IMR-90 (cell line): ENCODE results near the gene AUNIP. TPM values are rescaled to one million over a fixed set of nuclear protein-coding genes. Genes with fewer than 3 reads are reported as not detected.

Experiments used
- ATAC-seq: fragments of 200-7000 bp; cut with Tn5 transposase; 2 replicates; pipeline ENCODE4 v1.9.1; 2020; ENCODE audit warnings: low read depth, mild to moderate bottlenecking, moderate library complexity
- BruUV-seq: library from RNA; stranded (reverse); fragments of 400-500 nt; replicated peaks from 2 replicates; lab custom pipeline; 2021; lab: Mats Ljungman, UMichigan
- CTCF ChIA-PET: fragments of 300-600 bp; formaldehyde crosslinking; extraction: SDS; loops from one replicate; lab custom pipeline; 2021; ENCODE audit warnings: antibody characterized with exemption; lab: Yijun Ruan, JAX
- POLR2A ChIA-PET: fragments of 300-600 bp; sonication (Branson Sonifier 250); formaldehyde crosslinking; loops from one replicate; lab custom pipeline; 2022; ENCODE audit warnings: antibody characterized with exemption; ENCODE audit not compliant: unreplicated experiment; lab: Charles Lee
- DNase-seq: peaks from one replicate; pipeline ENCODE4 v3.0.0; 2013
- H2AFZ ChIP-seq: replicated peaks from 2 replicates; pipeline ENCODE3; 2013; ENCODE audit warnings: low read length, mild to moderate bottlenecking; ENCODE audit not compliant: poor library complexity
- H2AK5ac ChIP-seq: 2 replicates; pipeline ENCODE4 v1.6.1; 2013; ENCODE audit warnings: low read depth, low read length, inconsistent platforms
- H2AK9ac ChIP-seq: replicated peaks from 2 replicates; pipeline ENCODE3; 2013; ENCODE audit warnings: mild to moderate bottlenecking, low read depth, low read length, moderate library complexity; ENCODE audit not compliant: poor library complexity
- H2BK120ac ChIP-seq: 2 replicates; pipeline ENCODE4 v1.6.1; 2013; ENCODE audit warnings: low read depth, low read length, inconsistent platforms
- H2BK15ac ChIP-seq: 3 replicates; pipeline ENCODE4 v1.6.1; 2013; ENCODE audit warnings: low read depth, low read length, inconsistent platforms
- H2BK20ac ChIP-seq: 2 replicates; pipeline ENCODE4 v1.6.1; 2013; ENCODE audit warnings: low read depth, mild to moderate bottlenecking, inconsistent platforms, low read length, moderate library complexity
- H2BK5ac ChIP-seq: 2 replicates; pipeline ENCODE4 v1.6.1; 2013; ENCODE audit warnings: mild to moderate bottlenecking, low read depth, low read length, inconsistent platforms; ENCODE audit not compliant: poor library complexity, severe bottlenecking
- H3K14ac ChIP-seq: replicated peaks from 2 replicates; pipeline ENCODE4 v1.6.1; 2013; ENCODE audit warnings: low read depth, low read length, inconsistent platforms
- H3K18ac ChIP-seq: 2 replicates; pipeline ENCODE4 v1.6.1; 2013; ENCODE audit warnings: low read depth, low read length, control low read depth
- H3K23ac ChIP-seq: 2 replicates; pipeline ENCODE4 v1.6.1; 2013; ENCODE audit warnings: low read depth, low read length, inconsistent platforms
- H3K27ac ChIP-seq: 2 replicates; pipeline ENCODE4 v1.5.1; 2013; ENCODE audit warnings: mild to moderate bottlenecking, control low read depth, low read length; ENCODE audit not compliant: insufficient read depth
- H3K27me3 ChIP-seq: 2 replicates; pipeline ENCODE4 v1.6.1; 2013; ENCODE audit warnings: low read length; ENCODE audit not compliant: control insufficient read depth, insufficient read depth
- H3K36me3 ChIP-seq: 2 replicates; pipeline ENCODE4 v1.6.1; 2013; ENCODE audit warnings: low read length, mixed read lengths; ENCODE audit not compliant: control insufficient read depth, insufficient read depth
- H3K4ac ChIP-seq: 2 replicates; pipeline ENCODE4 v1.6.1; 2013; ENCODE audit warnings: low read depth, low read length, inconsistent platforms
- H3K4me1 ChIP-seq: 2 replicates; pipeline ENCODE4 v1.6.1; 2013; ENCODE audit warnings: low read length, mixed read lengths; ENCODE audit not compliant: control insufficient read depth, insufficient read depth
- H3K4me2 ChIP-seq: 2 replicates; pipeline ENCODE4 v1.6.1; 2013; ENCODE audit warnings: low read depth, mild to moderate bottlenecking, control low read depth, low read length, moderate library complexity
- H3K4me3 ChIP-seq: 2 replicates; pipeline ENCODE4 v1.5.1; 2013; ENCODE audit warnings: low read depth, mild to moderate bottlenecking, control low read depth, low read length, moderate library complexity; ENCODE audit not compliant: insufficient read depth
- H3K56ac ChIP-seq: 2 replicates; pipeline ENCODE4 v1.6.1; 2013; ENCODE audit warnings: low read length, inconsistent platforms; ENCODE audit not compliant: insufficient read depth; ENCODE audit errors: extremely low read depth
- H3K79me1 ChIP-seq, 2 experiments: 2 replicates each; pipeline ENCODE4 v1.6.1; 2013; ENCODE audit warnings: low read length in 2 of 2, inconsistent platforms in 1 of 2, low read depth in 1 of 2
- H3K9ac ChIP-seq: 2 replicates; pipeline ENCODE4 v1.6.1; 2013; ENCODE audit warnings: low read depth, low read length, control low read depth
- H3K9me1 ChIP-seq: 2 replicates; pipeline ENCODE4 v1.6.1; 2013; ENCODE audit warnings: low read length, inconsistent platforms; ENCODE audit not compliant: insufficient read depth
- H3K9me3 ChIP-seq: 2 replicates; pipeline ENCODE4 v1.6.1; 2013; ENCODE audit warnings: low read length; ENCODE audit not compliant: control insufficient read depth, insufficient read depth
- H4K20me1 ChIP-seq: 2 replicates; pipeline ENCODE4 v1.6.1; 2013; ENCODE audit warnings: low read length, inconsistent platforms; ENCODE audit not compliant: insufficient read depth
- H4K5ac ChIP-seq: 2 replicates; pipeline ENCODE4 v1.6.1; 2013; ENCODE audit warnings: mild to moderate bottlenecking, low read depth, low read length, control low read depth
- H4K8ac ChIP-seq, 2 experiments: 2 replicates each; pipeline ENCODE4 v1.6.1; 2013; ENCODE audit warnings: low read depth in 2 of 2, low read length in 2 of 2, control low read depth in 1 of 2, inconsistent platforms in 1 of 2
- H4K91ac ChIP-seq: 2 replicates; pipeline ENCODE4 v1.6.1; 2013; ENCODE audit warnings: low read depth, low read length, inconsistent platforms; ENCODE audit not compliant: insufficient read depth
- BHLHE40 ChIP-seq: fragments of 150-350 bp; IDR thresholded peaks from 2 replicates; pipeline ENCODE4 v1.6.1; 2016; ENCODE audit warnings: mild to moderate bottlenecking, low read depth, low read length
- CEBPB ChIP-seq: IDR thresholded peaks from 2 replicates; pipeline ENCODE4 v1.6.1; 2012; ENCODE audit warnings: low read depth, low read length, improper control_type of control experiment
- CHD1 ChIP-seq: IDR thresholded peaks from 2 replicates; pipeline ENCODE4 v1.6.1; 2012; ENCODE audit warnings: low read depth, low read length, improper control_type of control experiment
- FOS ChIP-seq: fragments of 150-350 bp; IDR thresholded peaks from 2 replicates; pipeline ENCODE4 v1.6.1; 2016; ENCODE audit warnings: low read depth, low read length
- MAZ ChIP-seq: IDR thresholded peaks from 2 replicates; pipeline ENCODE4 v1.6.1; 2012; ENCODE audit warnings: low read depth, mild to moderate bottlenecking, low read length, improper control_type of control experiment, moderate library complexity, borderline replicate concordance
- MXI1 ChIP-seq: IDR thresholded peaks from 2 replicates; pipeline ENCODE4 v1.6.1; 2012; ENCODE audit warnings: low read depth, mild to moderate bottlenecking, low read length, moderate library complexity, borderline replicate concordance
- NFE2L2 ChIP-seq: fragments of 150-350 bp; IDR thresholded peaks from 2 replicates; pipeline ENCODE4 v1.6.1; 2016; ENCODE audit warnings: low read depth, mild to moderate bottlenecking, low read length
- POLR2A ChIP-seq: IDR thresholded peaks from 2 replicates; pipeline ENCODE4 v1.6.1; 2012; ENCODE audit warnings: mild to moderate bottlenecking, low read depth, low read length
- RAD21 ChIP-seq: IDR thresholded peaks from 2 replicates; pipeline ENCODE4 v1.6.1; 2012; ENCODE audit warnings: low read length, improper control_type of control experiment
- RCOR1 ChIP-seq: IDR thresholded peaks from 2 replicates; pipeline ENCODE4 v1.6.1; 2012; ENCODE audit warnings: mild to moderate bottlenecking, low read length, improper control_type of control experiment; ENCODE audit not compliant: insufficient replicate concordance
- WGBS, 2 experiments: methylation state at CpG; one replicate each; pipeline versions ENCODE4 v1.1.5 to v1.1.7; 2013; ENCODE audit warnings: missing lambda C conversion rate in 2 of 2; ENCODE audit not compliant: insufficient read length in 1 of 2; ENCODE audit errors: extremely low coverage in 2 of 2; 5-methylcytosine and 5-hydroxymethylcytosine counted together
- dilution Hi-C: fragments of 300-500 bp; cut with HindIII; formaldehyde crosslinking; loops from one replicate; pipeline ENCODE4 v1.14.3; 2018; ENCODE audit warnings: low sequenced_read_pairs; ENCODE audit not compliant: unreplicated experiment
- in situ Hi-C: fragments of 300-500 bp; cut with MboI; formaldehyde crosslinking; loops from 3 replicates; pipeline ENCODE4 v1.14.3; 2019; ENCODE audit warnings: low sequenced_read_pairs, inconsistent platforms, mixed read lengths
- intact Hi-C: fragments of 100-400 bp; cut with micrococcal nuclease; formaldehyde crosslinking; loops from 2 replicates; pipeline ENCODE4 v1.10.0; 2022
- polyA plus RNA-seq, 3 experiments: library from polyadenylated mRNA; depleted of rRNA; stranded (reverse); fragments of >200 nt; gene quantifications; 2 replicates each; pipeline ENCODE4 v1.2.3, GENCODE V29; 2012; ENCODE audit warnings: low replicate concordance in 1 of 3
- total RNA-seq: library from RNA; depleted of rRNA; stranded (reverse); fragments of >200 nt; gene quantifications from 2 replicates; pipeline ENCODE4 v1.2.3, GENCODE V29; 2012
- TF ChIP-seq, protein P1 (sequence below): fragments of 150-350 bp; IDR thresholded peaks from 2 replicates; pipeline ENCODE4 v1.6.1; 2016; ENCODE audit warnings: low read depth, mild to moderate bottlenecking, low read length, moderate library complexity, borderline replicate concordance
- TF ChIP-seq, protein P2 (sequence below): fragments of 150-350 bp; IDR thresholded peaks from 2 replicates; pipeline ENCODE4 v1.6.1; 2017; ENCODE audit warnings: mild to moderate bottlenecking, antibody characterized with exemption, low read length, low read depth
- TF ChIP-seq, protein P3 (sequence below): conservative IDR thresholded peaks from 2 replicates; pipeline ENCODE4 v1.5.1; 2012; ENCODE audit warnings: mild to moderate bottlenecking, low read depth, low read length, improper control_type of control experiment

Gene AUNIP
- total and polyA plus RNA-seq, 2 of the 4 experiments (the other 2 are of a cell fraction): 2.4 to 5.0 TPM

- in situ Hi-C loops: no loop called here
- ChIA-PET CTCF (interaction anchor here (0.8 to 1.9 kb wide), 4 partner anchors 11 to 190 kb away, joined by 3 to 7 read pairs (median 3); no protein-coding TSS in a partner anchor), POLR2A (no interaction called here)
- Histone ChIP-seq H3K27ac (no peak overlapping the region), H2BK15ac (no peak overlapping the region), H2AK9ac (no peak overlapping the region), H3K9me1 (peaks cover 9% of the 10 kb centered on the region), H3K18ac (no peak overlapping the region), H3K4me2 (no peak overlapping the region), H4K20me1 (no peaks in the 10 kb centered on the region), H3K56ac (no peak overlapping the region), H3K9me3 (no peaks in the 10 kb centered on the region), H4K5ac (no peak overlapping the region), H2BK20ac (no peak overlapping the region), H3K79me1 (peaks cover 16 to 27% of the 10 kb centered on the region in 2 experiments; a peak in 3 of 4 replicates), H3K9ac (no peak overlapping the region), H4K8ac (no peak overlapping the region), H2AFZ (no peak overlapping the region), H2BK5ac (no peak overlapping the region), H2BK120ac (no peak overlapping the region), H3K4me3 (no peak overlapping the region), H3K4me1 (peaks cover 12% of the 10 kb centered on the region), H2AK5ac (0 out of 2 replicates have a peak overlapping the region, but pooled peaks have one; percentile 59), H3K36me3 (no peaks in the 10 kb centered on the region), H3K14ac (no peak overlapping the region), H3K4ac (peak overlapping the region; percentile 10; the same call in 1 of the 2 replicates), H3K27me3 (no peaks in the 10 kb centered on the region), H4K91ac (no peak overlapping the region), H3K23ac (no peak overlapping the region)
- 100% methylated on average over 1 of the region's 8 CpGs; no CpG with 5 or more reads in 1 of the 2 experiments for WGBS, 2 experiments
- intact Hi-C loops: loop anchor here (5.0 kb wide), 1 partner anchor 87 kb away; no protein-coding TSS in a partner anchor
- no peak for DNase-seq
- dilution Hi-C loops: no loop called here
- no peak for ATAC-seq
- no TSS peak for BruUV-seq
- TF ChIP-seq BHLHE40: no peak
- TF ChIP-seq, protein P1, sequence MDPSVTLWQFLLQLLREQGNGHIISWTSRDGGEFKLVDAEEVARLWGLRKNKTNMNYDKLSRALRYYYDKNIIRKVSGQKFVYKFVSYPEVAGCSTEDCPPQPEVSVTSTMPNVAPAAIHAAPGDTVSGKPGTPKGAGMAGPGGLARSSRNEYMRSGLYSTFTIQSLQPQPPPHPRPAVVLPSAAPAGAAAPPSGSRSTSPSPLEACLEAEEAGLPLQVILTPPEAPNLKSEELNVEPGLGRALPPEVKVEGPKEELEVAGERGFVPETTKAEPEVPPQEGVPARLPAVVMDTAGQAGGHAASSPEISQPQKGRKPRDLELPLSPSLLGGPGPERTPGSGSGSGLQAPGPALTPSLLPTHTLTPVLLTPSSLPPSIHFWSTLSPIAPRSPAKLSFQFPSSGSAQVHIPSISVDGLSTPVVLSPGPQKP: no peak
- no peak for TF ChIP-seq NFE2L2
- TF ChIP-seq, protein P2, sequence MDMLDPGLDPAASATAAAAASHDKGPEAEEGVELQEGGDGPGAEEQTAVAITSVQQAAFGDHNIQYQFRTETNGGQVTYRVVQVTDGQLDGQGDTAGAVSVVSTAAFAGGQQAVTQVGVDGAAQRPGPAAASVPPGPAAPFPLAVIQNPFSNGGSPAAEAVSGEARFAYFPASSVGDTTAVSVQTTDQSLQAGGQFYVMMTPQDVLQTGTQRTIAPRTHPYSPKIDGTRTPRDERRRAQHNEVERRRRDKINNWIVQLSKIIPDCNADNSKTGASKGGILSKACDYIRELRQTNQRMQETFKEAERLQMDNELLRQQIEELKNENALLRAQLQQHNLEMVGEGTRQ: no peak
- TF ChIP-seq FOS: no peak
- no peak for TF ChIP-seq MXI1
- TF ChIP-seq CHD1: no peak
- no peak for TF ChIP-seq RCOR1
- no peak for TF ChIP-seq RAD21
- TF ChIP-seq, protein P3, sequence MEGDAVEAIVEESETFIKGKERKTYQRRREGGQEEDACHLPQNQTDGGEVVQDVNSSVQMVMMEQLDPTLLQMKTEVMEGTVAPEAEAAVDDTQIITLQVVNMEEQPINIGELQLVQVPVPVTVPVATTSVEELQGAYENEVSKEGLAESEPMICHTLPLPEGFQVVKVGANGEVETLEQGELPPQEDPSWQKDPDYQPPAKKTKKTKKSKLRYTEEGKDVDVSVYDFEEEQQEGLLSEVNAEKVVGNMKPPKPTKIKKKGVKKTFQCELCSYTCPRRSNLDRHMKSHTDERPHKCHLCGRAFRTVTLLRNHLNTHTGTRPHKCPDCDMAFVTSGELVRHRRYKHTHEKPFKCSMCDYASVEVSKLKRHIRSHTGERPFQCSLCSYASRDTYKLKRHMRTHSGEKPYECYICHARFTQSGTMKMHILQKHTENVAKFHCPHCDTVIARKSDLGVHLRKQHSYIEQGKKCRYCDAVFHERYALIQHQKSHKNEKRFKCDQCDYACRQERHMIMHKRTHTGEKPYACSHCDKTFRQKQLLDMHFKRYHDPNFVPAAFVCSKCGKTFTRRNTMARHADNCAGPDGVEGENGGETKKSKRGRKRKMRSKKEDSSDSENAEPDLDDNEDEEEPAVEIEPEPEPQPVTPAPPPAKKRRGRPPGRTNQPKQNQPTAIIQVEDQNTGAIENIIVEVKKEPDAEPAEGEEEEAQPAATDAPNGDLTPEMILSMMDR: no peak
- TF ChIP-seq MAZ: no peak
- TF ChIP-seq POLR2A: no peak
- TF ChIP-seq CEBPB: no peak
Measured at GRCh38 chr1:25798666-25799351, 60.4 kb downstream of the AUNIP start.
